M059J (cell line): ENCODE results near the gene FGGY. TPM values are rescaled to one million over a fixed set of nuclear protein-coding genes. Genes with fewer than 3 reads are reported as not detected.
"Not testable (repeated sequence)": the region's sequence is repeated elsewhere in the genome, so short reads cannot be mapped to it uniquely, and the experiment has no call there.

Experiments
- DNase-seq: peaks from one replicate; pipeline ENCODE4 v3.0.0-alpha.2; 2012; ENCODE audit warnings: low read depth
- total RNA-seq: library from RNA; depleted of rRNA; stranded (reverse); fragments of >200 nt; shearing (Covaris generic); gene quantifications from 2 replicates; pipeline ENCODE4 v1.2.3, GENCODE V29; 2014; rRNA removed

The FGGY gene, protein sequence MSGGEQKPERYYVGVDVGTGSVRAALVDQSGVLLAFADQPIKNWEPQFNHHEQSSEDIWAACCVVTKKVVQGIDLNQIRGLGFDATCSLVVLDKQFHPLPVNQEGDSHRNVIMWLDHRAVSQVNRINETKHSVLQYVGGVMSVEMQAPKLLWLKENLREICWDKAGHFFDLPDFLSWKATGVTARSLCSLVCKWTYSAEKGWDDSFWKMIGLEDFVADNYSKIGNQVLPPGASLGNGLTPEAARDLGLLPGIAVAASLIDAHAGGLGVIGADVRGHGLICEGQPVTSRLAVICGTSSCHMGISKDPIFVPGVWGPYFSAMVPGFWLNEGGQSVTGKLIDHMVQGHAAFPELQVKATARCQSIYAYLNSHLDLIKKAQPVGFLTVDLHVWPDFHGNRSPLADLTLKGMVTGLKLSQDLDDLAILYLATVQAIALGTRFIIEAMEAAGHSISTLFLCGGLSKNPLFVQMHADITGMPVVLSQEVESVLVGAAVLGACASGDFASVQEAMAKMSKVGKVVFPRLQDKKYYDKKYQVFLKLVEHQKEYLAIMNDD
- 5.4 and 5.9 TPM in 2 replicates for total RNA-seq

- peak; percentile 99 for DNase-seq
Observed at GRCh38 chr1:59296358-59297256, at the start of gene FGGY. Gene FGGY, plus strand, starts transcription at chr1:59297094. Its CDS starts 24,456 bp downstream, at chr1:59321550.

- DNase-seq, result no peak
Observed at GRCh38 chr1:59248758-59249157, 48.1 kb upstream of the FGGY start.

DNA sequence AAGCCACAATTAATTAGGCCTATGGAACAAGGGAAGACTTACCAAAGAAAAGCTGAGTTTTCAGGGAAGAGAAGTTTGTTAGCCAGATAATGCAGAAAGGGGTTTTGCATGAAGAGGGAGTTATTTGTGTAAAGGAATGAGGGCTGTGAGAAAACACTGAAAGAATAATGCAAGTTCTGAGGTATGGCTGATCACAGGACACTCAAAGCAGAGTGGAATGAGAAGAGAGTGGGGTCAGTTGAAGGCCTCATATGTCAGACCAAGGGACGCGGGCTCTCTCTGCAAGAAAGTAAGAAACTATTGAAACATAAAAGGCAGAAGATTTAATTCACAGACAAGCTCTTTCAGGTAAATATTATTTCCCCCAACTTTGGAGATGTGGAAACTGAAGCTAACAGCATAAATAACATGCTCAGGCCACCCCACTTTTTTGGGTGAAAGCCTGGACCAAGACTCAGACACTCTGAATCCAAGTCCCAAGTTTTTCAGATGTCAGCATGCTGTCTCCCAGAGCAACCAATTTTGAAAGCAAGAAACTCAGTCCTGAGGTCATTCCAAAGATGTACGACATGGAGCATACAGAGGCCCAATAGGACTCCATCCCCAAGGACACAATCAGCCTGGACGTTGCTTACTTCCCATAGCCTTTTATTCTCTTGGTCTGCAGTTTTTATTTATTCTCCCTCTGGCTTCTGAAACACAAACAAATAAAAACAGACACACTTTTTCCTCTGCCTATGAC, 47.3 kb upstream of the FGGY start:
- DNase-seq, result no peak

- not testable (repeated sequence) for DNase-seq
Observed at GRCh38 chr1:59251061-59251460, 45.8 kb upstream of the FGGY start.

DNA sequence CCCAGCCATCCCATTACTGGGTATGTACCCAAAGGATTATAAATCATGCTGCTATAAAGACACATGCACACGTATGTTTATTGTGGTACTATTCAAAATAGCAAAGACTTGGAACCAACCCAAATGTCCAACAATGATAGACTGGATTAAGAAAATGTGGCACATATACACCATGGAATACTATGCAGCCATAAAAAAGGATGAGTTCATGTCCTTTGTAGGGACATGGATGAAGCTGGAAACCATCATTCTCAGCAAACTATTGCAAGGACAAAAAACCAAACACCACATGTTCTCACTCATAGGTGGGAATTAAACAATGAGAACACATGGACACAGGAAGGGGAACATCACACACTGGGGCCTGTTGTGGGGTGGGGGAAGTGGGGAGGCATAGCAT, 40.5 kb upstream of the FGGY start:
- not testable (repeated sequence) for DNase-seq

- no peak for DNase-seq
Observed at GRCh38 chr1:59258412-59259032, 38.4 kb upstream of the FGGY start.

DNA sequence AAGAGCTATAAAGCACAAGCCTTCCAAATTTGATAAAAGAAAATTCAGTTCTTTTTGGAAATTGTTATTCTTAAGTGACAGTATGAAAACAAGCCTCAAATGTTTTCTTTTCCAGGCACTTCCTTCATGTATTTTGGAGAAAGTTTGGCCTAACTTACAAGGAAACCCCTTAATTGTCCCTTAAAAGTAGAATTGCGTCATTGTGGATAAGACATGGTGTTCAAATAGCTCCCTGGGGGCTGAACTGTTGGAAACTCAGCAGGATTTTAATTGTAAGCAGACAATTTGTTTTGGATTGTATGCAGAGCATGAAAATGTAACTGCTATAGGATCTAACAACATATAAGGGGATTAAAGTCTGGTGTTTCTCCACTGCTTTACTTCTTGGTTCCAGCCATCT, 35.4 kb upstream of the FGGY start:
- DNase-seq, result no peak

DNA sequence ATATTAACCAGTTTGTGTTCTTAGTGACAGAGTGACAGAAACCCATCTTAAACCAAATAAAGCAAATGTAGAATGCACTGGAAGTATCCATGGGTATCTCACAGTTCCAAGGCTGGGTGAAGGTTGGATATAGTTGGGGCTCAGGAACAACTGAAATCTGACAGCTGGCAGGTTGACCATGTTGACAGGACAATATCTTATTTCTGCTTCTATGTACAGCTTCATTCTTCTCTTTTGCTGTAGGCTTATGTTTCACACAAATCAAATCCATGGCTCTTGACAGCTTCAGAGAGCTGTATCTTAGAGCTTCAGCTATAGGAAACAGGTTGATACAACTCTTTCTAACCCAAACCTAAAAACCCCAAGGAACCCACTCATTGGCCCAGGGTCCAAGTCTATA, 34.3 kb upstream of the FGGY start:
- DNase-seq, result no peak

DNA sequence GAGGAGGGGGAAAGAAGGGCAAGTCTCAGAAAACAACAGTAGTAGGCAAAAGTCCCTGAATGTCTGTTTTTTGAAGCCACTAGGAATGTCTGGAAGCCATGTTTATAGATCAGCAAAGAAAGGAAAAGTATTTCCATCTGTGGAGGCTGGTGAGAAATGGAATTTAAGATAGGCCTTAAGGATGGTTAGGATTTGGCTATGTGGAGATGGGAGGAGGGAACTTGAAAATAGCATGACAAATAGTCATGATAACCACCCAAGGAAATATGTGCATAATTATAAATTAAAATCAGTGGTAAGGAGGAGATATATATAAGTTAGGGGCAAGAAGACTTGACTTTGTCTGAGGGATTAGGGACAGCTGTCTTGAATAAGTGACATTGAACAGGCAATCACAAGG, 33.8 kb upstream of the FGGY start:
- no peak for DNase-seq

DNA sequence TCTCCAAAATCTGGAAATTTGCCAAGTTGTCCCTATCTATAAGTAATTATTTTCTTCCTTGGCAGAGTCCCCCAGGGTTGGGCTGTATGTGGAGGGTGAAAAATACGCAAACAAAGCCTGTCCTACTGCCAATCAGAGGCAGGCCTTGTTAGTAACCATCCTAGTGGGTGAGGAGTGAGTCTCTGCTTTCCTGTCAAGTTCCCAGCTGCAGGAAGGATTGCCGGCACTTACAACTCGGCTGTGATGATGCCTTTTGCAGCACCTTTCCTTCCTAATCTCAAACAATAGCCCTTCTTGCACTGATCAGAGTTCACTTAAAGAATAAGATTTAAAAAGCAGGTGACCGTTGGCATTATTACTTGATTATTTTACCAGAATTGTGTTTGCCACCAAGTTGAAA, 31.3 kb upstream of the FGGY start:
- DNase-seq, result no peak

GRCh38 chr1:59266180-59266926, 30.5 kb upstream of the FGGY start:
- DNase-seq, result no peak

DNA sequence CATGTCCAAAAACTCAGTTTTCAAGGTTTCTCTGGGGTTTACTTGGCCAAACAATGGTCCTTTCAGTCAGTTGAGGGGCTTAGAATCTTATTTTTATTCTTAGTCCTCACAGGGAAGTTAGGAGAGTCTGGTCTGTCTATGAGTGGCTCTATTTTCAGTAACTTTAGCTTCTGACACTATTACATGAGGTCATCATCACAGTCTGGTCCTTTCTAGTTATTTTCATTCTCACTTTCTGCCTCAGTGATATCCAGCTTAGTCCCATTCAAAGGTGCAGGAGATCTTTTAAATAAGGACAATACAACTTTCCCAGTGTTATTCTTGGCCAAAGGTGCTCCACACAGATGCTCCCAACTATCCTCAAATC, 30.0 kb upstream of the FGGY start:
- no peak for DNase-seq

- DNase-seq, result no peak
Observed at GRCh38 chr1:59268406-59268805, 28.5 kb upstream of the FGGY start.

DNA sequence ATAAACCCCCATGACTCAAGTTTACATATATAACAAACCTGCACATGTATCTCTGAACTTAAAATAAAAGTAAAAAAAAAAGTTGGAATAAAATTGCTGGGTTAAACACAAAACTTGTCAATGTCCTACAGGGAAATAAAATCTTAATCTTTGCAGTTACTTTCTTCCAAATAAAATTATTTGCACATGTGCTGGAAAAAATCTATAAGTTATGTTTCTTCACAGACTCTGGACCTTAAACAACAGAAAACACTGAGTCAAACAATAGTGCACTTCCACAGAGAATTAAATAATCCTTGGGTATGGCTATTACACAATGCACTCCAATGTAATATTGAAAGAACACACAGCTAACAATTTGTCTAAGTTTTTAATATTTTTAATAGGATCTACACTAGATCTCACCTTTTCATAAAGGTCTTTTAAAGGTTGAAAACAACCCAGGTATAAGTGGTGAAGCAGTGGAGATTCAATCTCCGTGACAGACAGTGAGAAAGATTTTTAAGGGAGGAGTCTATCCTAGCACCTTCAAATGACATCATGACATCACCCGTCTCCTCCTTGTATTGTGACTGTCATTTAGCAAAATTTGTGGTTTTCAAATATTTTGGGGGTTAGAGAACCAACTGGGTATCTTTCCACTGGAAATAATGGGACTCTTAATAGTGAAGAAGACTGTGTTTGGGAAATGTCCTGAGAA, 25.2 kb upstream of the FGGY start:
- DNase-seq, result peak; percentile 11

DNA sequence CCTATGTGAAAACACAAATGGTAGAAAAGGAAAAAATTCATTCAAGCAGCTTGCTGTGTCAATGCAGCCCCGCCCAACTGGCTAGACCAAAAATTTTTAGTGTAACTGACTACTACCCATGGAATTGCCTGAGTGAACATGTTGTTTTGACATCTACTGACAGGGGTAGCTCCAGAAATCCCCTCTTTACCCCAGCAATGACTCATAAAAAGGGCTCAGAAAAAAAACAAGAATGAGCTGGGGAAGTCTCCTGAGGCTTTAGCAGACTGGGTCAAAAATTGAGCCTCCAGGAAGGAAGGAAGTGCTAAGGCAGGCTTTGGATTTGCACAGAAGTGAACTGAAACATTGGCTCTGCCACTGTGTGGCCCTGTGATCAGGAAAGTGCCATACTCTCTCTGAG, 24.4 kb upstream of the FGGY start:
- DNase-seq, result peak; percentile 71

- DNase-seq, result peak; percentile 4
Observed at GRCh38 chr1:59276439-59276851, 20.4 kb upstream of the FGGY start.

DNA sequence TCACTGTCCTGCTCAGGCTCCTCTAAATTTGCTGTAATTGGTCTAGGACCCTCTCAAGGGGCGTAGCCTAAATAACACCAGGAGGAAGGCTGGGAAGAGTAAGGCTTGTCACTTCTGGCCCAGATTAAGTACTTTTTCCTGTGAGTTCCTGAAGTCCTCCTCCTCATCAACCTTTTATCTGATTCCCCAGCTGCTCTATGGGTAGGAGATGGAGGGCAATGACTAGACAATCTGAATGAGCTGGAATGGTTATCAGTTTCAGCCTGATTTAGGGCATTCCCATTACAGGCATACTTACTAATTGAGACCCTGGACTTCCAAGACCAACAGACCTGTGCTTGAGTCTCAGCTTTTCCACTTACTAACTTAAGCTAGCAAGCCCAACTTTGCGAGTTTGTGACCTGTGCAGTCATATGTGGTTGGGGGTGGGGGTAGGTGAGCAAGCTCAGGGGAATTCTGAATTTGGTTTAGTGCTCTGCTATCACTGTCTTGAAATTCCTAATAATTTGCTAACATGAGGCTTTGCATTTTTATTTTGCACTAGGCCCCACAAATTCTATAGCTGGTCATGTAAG, 18.0 kb upstream of the FGGY start:
- peak; percentile 24 for DNase-seq

DNA sequence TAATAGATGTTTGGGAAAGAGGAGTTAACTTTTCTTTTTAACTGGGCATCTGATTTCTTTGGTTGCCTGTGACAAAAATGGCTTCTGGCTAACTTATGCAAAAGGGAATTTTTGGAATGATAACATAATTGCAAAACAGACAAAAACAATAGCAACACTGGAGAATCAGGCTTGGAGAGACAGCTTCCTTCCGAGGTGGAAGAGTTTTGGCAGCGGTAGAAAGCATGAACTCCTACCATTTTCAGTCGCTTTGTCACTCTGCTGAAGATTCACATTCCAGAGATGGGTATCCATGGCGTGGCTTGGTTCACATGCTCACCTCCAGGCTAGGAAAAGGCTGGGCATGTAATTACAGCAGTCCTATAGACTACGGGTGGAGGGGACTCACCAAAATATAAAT, 17.2 kb upstream of the FGGY start:
- peak; percentile 21 for DNase-seq

DNA sequence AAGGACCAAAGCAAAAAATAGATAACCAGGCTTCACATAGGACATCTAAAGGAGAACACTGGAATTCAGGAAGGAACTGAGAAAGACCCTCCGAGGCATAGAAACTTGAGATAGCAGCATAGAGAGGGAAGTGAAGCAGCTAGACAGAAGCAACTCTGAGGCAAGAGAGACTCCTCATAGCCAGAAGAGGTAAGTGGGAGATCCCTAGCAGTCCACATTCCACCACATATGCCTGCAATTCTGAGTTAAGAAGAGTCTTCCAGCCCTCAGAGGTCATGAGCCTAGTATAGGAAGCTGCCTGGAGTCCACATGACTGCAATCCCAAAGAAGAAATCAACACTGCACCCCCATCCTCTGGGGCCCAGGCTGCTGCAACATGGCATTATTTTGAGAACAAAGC, 13.9 kb upstream of the FGGY start:
- no peak for DNase-seq

GRCh38 chr1:59285691-59286090, 11.2 kb upstream of the FGGY start:
- DNase-seq, result peak; percentile 3
